Peyer's patch (tissue), 4 donors: ENCODE measurements around the gene KBTBD4. TPM values are rescaled to one million over a fixed set of nuclear protein-coding genes. Genes with fewer than 3 reads are reported as not detected.
"Not testable (repeated sequence)": the region's sequence is repeated elsewhere in the genome, so short reads cannot be mapped to it uniquely, and the experiment has no call there.

Experiments
- DNase-seq, 3 donors: peaks; one replicate each; pipeline ENCODE4 v3.0.0-alpha.2; 2017 to 2019
- H3K27ac ChIP-seq, 4 donors: fragments of 200-600 bp; sonication (generic); one replicate each; pipeline ENCODE4 v1.5.1; 2016 to 2019
- H3K27me3 ChIP-seq, 2 donors: fragments of 200-600 bp; sonication (generic); one replicate each; pipeline ENCODE4 v1.5.1; 2019
- H3K36me3 ChIP-seq, 3 donors: fragments of 200-600 bp; sonication (generic); one replicate each; pipeline ENCODE4 v1.5.1; 2016 to 2019
- H3K4me1 ChIP-seq, 4 donors: fragments of 200-600 bp; sonication (generic); one replicate each; pipeline ENCODE4 v1.5.1; 2016 to 2019
- H3K4me3 ChIP-seq, 4 donors: fragments of 200-600 bp; sonication (generic); 1 replicate in 3 of 4; 2 replicates in 1 of 4; pipeline ENCODE4 v1.5.1; 2016 to 2019; ENCODE audit warnings: mild to moderate bottlenecking in 1 of 4
- H3K9me3 ChIP-seq, 4 donors: fragments of 200-600 bp; sonication (generic); one replicate each; pipeline ENCODE4 v1.5.1; 2016 to 2019; ENCODE audit warnings: mild to moderate bottlenecking in 1 of 4
- POLR2A ChIP-seq, 2 donors: fragments of 450-650 bp; IDR thresholded peaks; one replicate each; pipeline ENCODE4 v1.5.1; 2017; ENCODE audit warnings: antibody characterized with exemption in 2 of 2, mild to moderate bottlenecking in 2 of 2, moderate library complexity in 2 of 2
- small RNA-seq, 2 donors: library from RNA; depleted of rRNA; stranded (forward); fragments of <200 nt; gene quantifications; one replicate each; pipeline ENCODE3, GENCODE V24; 2016
- total RNA-seq, 4 donors: library from RNA; depleted of rRNA; stranded (reverse); fragments of >200 nt; gene quantifications; one replicate each; pipeline ENCODE4 v1.1.0, GENCODE V29; 2016
- TF ChIP-seq, protein P1 (sequence below), 6 experiments: fragments of 450-650 bp in 4 of 6; fragments of 200-600 bp in 2 of 6; sonication (generic) in 1 of 6; IDR thresholded peaks; one replicate each; pipeline ENCODE4 v1.5.1; 2017 to 2019; ENCODE audit warnings: antibody characterized with exemption in 6 of 6, mild to moderate bottlenecking in 3 of 6, moderate library complexity in 1 of 6

KBTBD4 gene
- total RNA-seq, 4 donors from 2014 or later, result 6.6 to 11.9 (median 9.7) TPM

DNA sequence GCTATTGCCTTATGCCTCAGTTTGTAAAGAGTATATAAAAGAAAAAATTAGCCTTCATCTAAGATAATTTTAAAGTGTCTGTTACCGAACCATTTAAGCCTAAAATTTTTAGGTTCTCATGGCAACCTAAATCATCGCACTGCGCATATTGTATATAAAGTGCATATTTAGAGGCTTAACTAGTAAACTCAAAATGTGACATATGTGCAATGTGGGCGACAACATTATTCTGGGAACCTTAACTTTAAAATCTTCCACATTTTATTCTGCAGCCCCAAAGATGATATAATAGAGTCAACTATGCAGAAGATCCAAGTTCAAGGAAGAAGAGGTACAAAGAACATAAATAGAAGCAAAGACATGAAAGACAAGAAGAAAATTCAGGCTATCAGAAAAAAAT, 48.8 kb downstream of the KBTBD4 start:
- Histone ChIP-seq H3K27me3 (no peaks in the 10 kb centered on the region), H3K9me3 (no peaks in the 10 kb centered on the region), H3K36me3 (no peaks in the 10 kb centered on the region), H3K4me1 (peaks cover 0 to 30% (median 2%) of the 10 kb centered on the region in 4 donors), H3K4me3 (no peak overlapping the region), H3K27ac (no peak overlapping the region)
- DNase-seq, result no peak
- no peak for TF ChIP-seq POLR2A (IDR thresholded peaks at IDR 0.05)
- TF ChIP-seq, protein P1, sequence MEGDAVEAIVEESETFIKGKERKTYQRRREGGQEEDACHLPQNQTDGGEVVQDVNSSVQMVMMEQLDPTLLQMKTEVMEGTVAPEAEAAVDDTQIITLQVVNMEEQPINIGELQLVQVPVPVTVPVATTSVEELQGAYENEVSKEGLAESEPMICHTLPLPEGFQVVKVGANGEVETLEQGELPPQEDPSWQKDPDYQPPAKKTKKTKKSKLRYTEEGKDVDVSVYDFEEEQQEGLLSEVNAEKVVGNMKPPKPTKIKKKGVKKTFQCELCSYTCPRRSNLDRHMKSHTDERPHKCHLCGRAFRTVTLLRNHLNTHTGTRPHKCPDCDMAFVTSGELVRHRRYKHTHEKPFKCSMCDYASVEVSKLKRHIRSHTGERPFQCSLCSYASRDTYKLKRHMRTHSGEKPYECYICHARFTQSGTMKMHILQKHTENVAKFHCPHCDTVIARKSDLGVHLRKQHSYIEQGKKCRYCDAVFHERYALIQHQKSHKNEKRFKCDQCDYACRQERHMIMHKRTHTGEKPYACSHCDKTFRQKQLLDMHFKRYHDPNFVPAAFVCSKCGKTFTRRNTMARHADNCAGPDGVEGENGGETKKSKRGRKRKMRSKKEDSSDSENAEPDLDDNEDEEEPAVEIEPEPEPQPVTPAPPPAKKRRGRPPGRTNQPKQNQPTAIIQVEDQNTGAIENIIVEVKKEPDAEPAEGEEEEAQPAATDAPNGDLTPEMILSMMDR (IDR thresholded peaks at IDR 0.05), result no peak

DNA sequence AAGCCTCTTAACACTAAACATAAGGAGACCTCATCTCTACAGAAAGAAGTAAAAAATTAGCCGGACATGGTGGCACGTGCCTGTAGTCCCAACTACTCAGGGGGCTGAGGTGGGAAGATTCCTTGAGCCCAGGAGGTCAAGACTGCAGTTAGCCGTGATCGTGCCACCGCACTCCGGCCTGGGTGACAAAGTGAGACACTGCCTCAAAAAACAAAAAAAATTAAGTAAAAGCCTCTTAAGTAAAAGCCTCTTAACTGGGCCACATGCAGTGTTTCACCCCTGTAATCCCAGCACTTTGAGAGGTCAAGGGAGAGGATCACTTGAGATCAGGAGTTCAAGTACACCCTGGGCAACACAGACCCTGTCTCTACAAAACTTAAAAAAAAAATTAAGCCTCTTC, 51.6 kb downstream of the KBTBD4 start:
- no peak overlapping the region for H3K27ac ChIP-seq
- DNase-seq, result no peak
- peaks cover 0 to 33% (median 9%) of the 10 kb centered on the region in 4 donors for H3K4me1 ChIP-seq

DNA sequence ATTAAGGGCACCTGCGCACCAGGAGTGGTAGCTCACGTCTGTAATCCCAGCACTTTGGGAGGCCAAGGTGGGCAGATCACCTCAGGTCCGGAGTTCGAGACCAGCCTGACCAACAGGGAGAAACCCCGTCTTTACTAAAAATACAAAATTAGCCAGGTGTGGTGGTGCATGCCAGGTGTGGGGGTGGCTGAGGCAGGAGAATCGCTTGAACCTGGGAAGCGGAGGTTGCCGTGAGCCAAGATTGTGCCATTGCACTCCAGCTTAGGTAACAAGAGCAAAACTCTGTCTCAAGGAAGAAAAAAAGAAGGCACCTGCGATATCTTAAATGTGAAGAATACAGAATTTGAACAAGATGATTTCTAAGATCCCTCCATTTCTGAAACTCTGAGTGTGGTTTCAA, 52.7 kb downstream of the KBTBD4 start:
- not testable (repeated sequence) for H3K4me3 ChIP-seq, H3K27ac ChIP-seq, H3K9me3 ChIP-seq, H3K36me3 ChIP-seq, DNase-seq, H3K27me3 ChIP-seq
- peaks cover 0 to 42% (median 9%) of the 10 kb centered on the region in 4 donors for H3K4me1 ChIP-seq

More for the DNA sequence above, 51.6 kb downstream of the KBTBD4 start:
- TF ChIP-seq, protein P1 (IDR thresholded peaks at IDR 0.05), result no peak
- Histone ChIP-seq H3K9me3 (no peaks in the 10 kb centered on the region), H3K4me3 (no peak overlapping the region), H3K36me3 (no peaks in the 10 kb centered on the region), H3K27me3 (no peaks in the 10 kb centered on the region)

DNA sequence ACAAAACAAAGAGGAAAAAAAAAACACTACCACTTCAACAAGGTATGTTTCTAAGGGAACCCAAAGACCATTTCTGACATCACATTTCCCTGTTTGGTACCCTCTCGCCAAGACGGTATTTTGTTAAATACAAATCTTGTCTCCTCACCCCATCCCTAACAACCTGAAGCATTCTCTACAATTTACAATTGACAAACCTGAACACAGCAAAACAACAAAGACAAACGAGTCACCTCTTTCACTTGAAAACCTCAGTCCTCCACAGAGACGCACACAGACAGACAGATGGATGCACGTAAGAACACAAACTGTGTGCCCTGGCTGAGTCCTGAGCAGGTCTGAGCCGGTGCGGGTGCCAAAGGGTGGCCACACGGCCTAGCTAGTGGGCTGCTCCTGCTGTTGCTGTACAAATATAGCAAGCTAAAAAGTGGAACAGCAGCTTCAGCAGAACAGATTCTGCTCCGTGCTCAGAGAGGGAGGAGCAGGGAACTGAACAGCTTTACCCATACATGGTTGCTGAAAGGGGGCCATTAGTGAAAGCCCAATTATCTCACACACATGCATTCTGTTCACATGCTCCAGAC, 54.4 kb downstream of the KBTBD4 start:
- Histone ChIP-seq H3K9me3 (no peaks in the 10 kb centered on the region), H3K36me3 (peaks cover 0 to 3% (median 0%) of the 10 kb centered on the region in 3 donors), H3K4me1 (peaks cover 0 to 49% (median 9%) of the 10 kb centered on the region in 4 donors), H3K4me3 (peak overlapping the region in 1 of 4 donors; percentile 25), H3K27me3 (no peaks in the 10 kb centered on the region), H3K27ac (peak overlapping the region in 3 of 4 donors; percentile 34 to 57 (median 38))
- DNase-seq, result no peak
- TF ChIP-seq, protein P1 (IDR thresholded peaks at IDR 0.05), result no peak
- no peak for TF ChIP-seq POLR2A (IDR thresholded peaks at IDR 0.05)

DNA sequence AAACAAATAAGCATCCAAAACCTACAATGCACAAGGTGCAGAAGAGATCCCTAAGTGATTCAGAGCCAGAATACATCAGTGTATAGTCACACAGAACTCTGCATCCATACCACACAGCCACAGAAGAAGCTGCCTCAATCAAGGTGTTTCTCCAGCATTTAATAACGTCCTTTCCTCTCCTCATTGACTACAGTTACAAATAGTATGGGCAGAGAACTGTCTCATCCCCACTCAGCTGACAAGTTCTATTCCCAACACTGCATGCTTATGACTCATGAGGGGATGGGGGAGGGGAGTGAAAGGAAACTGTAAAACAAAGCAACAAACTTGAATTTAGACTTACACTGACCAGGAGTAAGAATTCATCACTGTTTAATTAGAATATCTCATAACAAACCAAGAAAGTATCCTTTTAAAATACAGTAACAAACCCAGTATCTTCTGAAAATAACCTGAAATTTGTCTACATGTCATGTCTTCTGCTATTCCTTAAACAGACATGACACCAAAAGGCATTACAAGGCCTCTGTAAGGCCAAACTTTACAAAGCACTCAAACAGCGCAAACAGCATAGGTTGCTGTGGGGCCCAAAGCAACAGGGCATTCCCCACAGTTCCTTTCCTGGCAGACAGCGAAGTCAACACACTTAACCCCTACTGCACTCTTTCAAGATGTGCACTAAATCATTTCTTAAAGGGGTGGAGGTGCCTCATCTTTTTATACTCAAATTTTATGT, 55.1 kb downstream of the KBTBD4 start:
- peaks cover 0 to 53% (median 14%) of the 10 kb centered on the region in 4 donors for H3K4me1 ChIP-seq
- H3K4me3 ChIP-seq, result peak overlapping the region in 1 of 4 donors; percentile 25
- TF ChIP-seq POLR2A (IDR thresholded peaks at IDR 0.05), result no peak
- TF ChIP-seq, protein P1 (IDR thresholded peaks at IDR 0.05), result no peak
- H3K27me3 ChIP-seq, result no peaks in the 10 kb centered on the region
- H3K36me3 ChIP-seq, result peaks cover 0 to 3% (median 0%) of the 10 kb centered on the region in 3 donors
- DNase-seq, result peak in 1 of 3 donors; percentile 63
- peak overlapping the region in 3 of 4 donors; percentile 38 to 57 (median 54) for H3K27ac ChIP-seq
- H3K9me3 ChIP-seq, result no peaks in the 10 kb centered on the region

Small RNA genes lying within 50 kb of the gene (small RNA-seq; reads per million reads assigned to genes)
- 0 reads per million in 2 donors for gene RN7SL652P
- gene RNU5E-10P, result 0 reads per million in 2 donors

Other genes starting within 250 kb of the KBTBD4 start
- not detected for gene MYBPC3, start 226.3 kb downstream of the KBTBD4 start, total RNA-seq
- 10 to 100 TPM in 1 of 4 donors, 1 to 10 TPM in 3; 2.6 to 27.2 (median 7.8) TPM for gene SPI1, start 200.4 kb downstream of the KBTBD4 start, total RNA-seq
- 10 to 100 TPM; 19.8 to 56.6 (median 39.6) TPM for gene SLC39A13, start 170.4 kb downstream of the KBTBD4 start, total RNA-seq
- 100 to 1,000 TPM in 1 of 4 donors, 10 to 100 TPM in 3; 47.6 to 121 (median 70.9) TPM for gene PSMC3, start 152.5 kb downstream of the KBTBD4 start, total RNA-seq
- gene RAPSN, start 129.8 kb downstream of the KBTBD4 start, total RNA-seq, result under 1 TPM in 2 of 4 donors, not detected in 2; 0.54 to 0.76 TPM
- 100 to 1,000 TPM in 3 of 4 donors, 10 to 100 TPM in 1; 90.7 to 134 (median 121) TPM for gene CELF1, start 25.8 kb downstream of the KBTBD4 start, total RNA-seq
- 10 to 100 TPM; 43.1 to 80.9 (median 65.8) TPM for gene PTPMT1, start 13.4 kb downstream of the KBTBD4 start, total RNA-seq
- 100 to 1,000 TPM; 109 to 152 (median 126) TPM for gene NDUFS3, start 104 bp upstream of the KBTBD4 start, total RNA-seq
- gene FAM180B, start 7.7 kb upstream of the KBTBD4 start, total RNA-seq, result not detected
- 1 to 10 TPM in 2 of 4 donors, not detected in 2; 1.2 to 4.4 TPM for gene C1QTNF4, start 15.4 kb upstream of the KBTBD4 start, total RNA-seq
- gene MTCH2, start 63.6 kb upstream of the KBTBD4 start, total RNA-seq, result 100 to 1,000 TPM in 1 of 4 donors, 10 to 100 TPM in 3; 36.3 to 118 (median 75.8) TPM
- gene AGBL2, start 136.4 kb upstream of the KBTBD4 start, total RNA-seq, result 10 to 100 TPM in 1 of 4 donors, 1 to 10 TPM in 3; 1.7 to 17.4 (median 4.4) TPM
- 100 to 1,000 TPM; 130 to 691 (median 255) TPM for gene FNBP4, start 188.4 kb upstream of the KBTBD4 start, total RNA-seq